B cell (primary cell): ENCODE data around the gene PANK4. TPM values are rescaled to one million over a fixed set of nuclear protein-coding genes. Genes with fewer than 3 reads are reported as not detected.

Experiments used
- ATAC-seq: fragments of 200-7000 bp; cut with Tn5 transposase; one replicate; pipeline ENCODE4 v1.10.0; 2021; ENCODE audit warnings: low read depth, mild to moderate bottlenecking, moderate number of reproducible peaks, moderate library complexity
- CTCF ChIA-PET: fragments of 350-600 bp; sonication (Branson Sonifier 250); formaldehyde crosslinking; loops from one replicate; lab custom pipeline; 2021; ENCODE audit warnings: antibody characterized with exemption, inconsistent platforms; lab: Charles Lee
- POLR2A ChIA-PET: fragments of 350-600 bp; sonication (Branson Sonifier 250); formaldehyde crosslinking; loops from one replicate; lab custom pipeline; 2021; ENCODE audit warnings: antibody characterized with exemption; lab: Charles Lee
- DNase-seq: peaks from one replicate; pipeline ENCODE4 v3.0.0; 2013
- H2AFZ ChIP-seq: 2 replicates; pipeline ENCODE4 v1.6.1; 2012; ENCODE audit warnings: mild to moderate bottlenecking, low read depth, low read length; ENCODE audit not compliant: insufficient read depth, poor library complexity, severe bottlenecking
- H3K27ac ChIP-seq, 2 donors: 1 replicate in 1 of 2; 2 replicates in 1 of 2; pipeline ENCODE4 v1.5.1; 2012 to 2013; ENCODE audit warnings: low read length in 2 of 2, mild to moderate bottlenecking in 2 of 2, moderate library complexity in 1 of 2
- H3K27me3 ChIP-seq, 4 experiments: fragments of 200-600 bp in 1 of 4; sonication (generic) in 1 of 4; replicated peaks in 1 of 4; 1 replicate in 2 of 4; 2 replicates in 2 of 4; pipeline versions ENCODE4 v1.6.1 to v1.7.0; 2013 to 2016; ENCODE audit warnings: low read length in 3 of 4, mild to moderate bottlenecking in 2 of 4, mixed read lengths in 1 of 4, moderate library complexity in 1 of 4; ENCODE audit not compliant: insufficient read depth in 4 of 4, control insufficient read depth in 3 of 4; ENCODE audit errors: control extremely low read depth in 1 of 4
- H3K36me3 ChIP-seq, 2 experiments: replicated peaks in 1 of 2; 1 replicate in 1 of 2; 2 replicates in 1 of 2; pipeline versions ENCODE4 v1.6.1 to v1.7.1; 2013; ENCODE audit warnings: low read length in 1 of 2; ENCODE audit not compliant: insufficient read depth in 2 of 2, control insufficient read depth in 1 of 2; ENCODE audit errors: control extremely low read depth in 1 of 2, extremely low read depth in 1 of 2
- H3K4me1 ChIP-seq, 2 donors: fragments of 200-600 bp in 1 of 2; sonication (generic) in 1 of 2; 1 replicate in 1 of 2; 2 replicates in 1 of 2; pipeline versions ENCODE4 v1.5.1 to v1.6.1; 2013 to 2017; ENCODE audit warnings: low read length in 2 of 2; ENCODE audit not compliant: control insufficient read depth in 2 of 2, insufficient read depth in 2 of 2
- H3K4me2 ChIP-seq: replicated peaks from 2 replicates; pipeline ENCODE3; 2012; ENCODE audit warnings: mild to moderate bottlenecking, low read depth, low read length; ENCODE audit not compliant: poor library complexity, severe bottlenecking
- H3K4me3 ChIP-seq, 5 experiments: fragments of 200-600 bp in 1 of 5; sonication (generic) in 1 of 5; 1 replicate in 3 of 5; 2 replicates in 2 of 5; pipeline versions ENCODE4 v1.5.1 to v1.7.0; 2011 to 2016; ENCODE audit warnings: low read length in 4 of 5, mild to moderate bottlenecking in 4 of 5, low read depth in 2 of 5, control low read depth in 1 of 5, moderate library complexity in 1 of 5; ENCODE audit not compliant: insufficient read depth in 1 of 5; ENCODE audit errors: control extremely low read depth in 1 of 5, extremely low read depth in 1 of 5
- H3K79me2 ChIP-seq: fragments of 200-600 bp; sonication (generic); one replicate; pipeline ENCODE4 v1.6.0; 2016; ENCODE audit warnings: low read length; ENCODE audit not compliant: control insufficient read depth, insufficient read depth
- H3K9ac ChIP-seq: fragments of 200-600 bp; sonication (generic); 2 replicates; pipeline ENCODE4 v1.6.1; 2017; ENCODE audit warnings: mild to moderate bottlenecking, low read length, moderate library complexity
- H3K9me3 ChIP-seq, 3 donors: one replicate each; pipeline versions ENCODE4 v1.6.1 to v1.7.1; 2013; ENCODE audit warnings: low read length in 2 of 3; ENCODE audit not compliant: control insufficient read depth in 2 of 3, insufficient read depth in 1 of 3; ENCODE audit errors: control extremely low read depth in 1 of 3
- H4K20me1 ChIP-seq: 2 replicates; pipeline ENCODE4 v1.6.0; 2012; ENCODE audit warnings: mild to moderate bottlenecking, low read length; ENCODE audit not compliant: insufficient read depth, control insufficient read depth, poor library complexity, severe bottlenecking
- H3K27ac Mint-ChIP-seq: one replicate; pipeline ENCODE4 v1.8.0; 2021; ENCODE audit warnings: mixed read lengths
- H3K27me3 Mint-ChIP-seq: one replicate; pipeline ENCODE4 v1.8.0; 2021; ENCODE audit warnings: mixed read lengths
- H3K4me1 Mint-ChIP-seq: one replicate; pipeline ENCODE4 v1.8.0; 2021; ENCODE audit warnings: mixed read lengths
- H3K4me3 Mint-ChIP-seq: one replicate; pipeline ENCODE4 v1.8.0; 2021; ENCODE audit warnings: mixed read lengths
- H3K9me3 Mint-ChIP-seq: one replicate; pipeline ENCODE4 v1.8.0; 2022; ENCODE audit warnings: mixed read lengths; ENCODE audit not compliant: insufficient read depth
- EZH2 ChIP-seq: IDR thresholded peaks from 2 replicates; pipeline ENCODE4 v1.6.1; 2012; ENCODE audit warnings: borderline replicate concordance, low read depth, mild to moderate bottlenecking, moderate library complexity, low read length; ENCODE audit not compliant: insufficient read depth, poor library complexity, severe bottlenecking
- WGBS: methylation state at CpG from one replicate; pipeline ENCODE4 v1.1.5; 2013; ENCODE audit warnings: missing lambda C conversion rate; ENCODE audit not compliant: insufficient coverage; 5-methylcytosine and 5-hydroxymethylcytosine counted together
- intact Hi-C: fragments of 100-400 bp; cut with micrococcal nuclease; formaldehyde crosslinking; loops from one replicate; pipeline ENCODE4 v1.10.0; 2022
- polyA plus RNA-seq: library from polyadenylated mRNA; depleted of rRNA; stranded (reverse); fragments of >200 nt; gene quantifications from 2 replicates; pipeline ENCODE4 v1.2.3, GENCODE V29; 2012
- total RNA-seq, 2 donors: library from RNA; stranded (reverse); fragments of 120-200 nt in 1 of 2; gene quantifications; 1 replicate in 1 of 2; 2 replicates in 1 of 2; pipeline versions ENCODE4 v1.2.3 to v1.2.4, GENCODE V29; 2013 to 2022
- TF ChIP-seq, protein P1 (sequence below): fragments of 200-600 bp; IDR thresholded peaks from one replicate; pipeline ENCODE4 v1.8.0; 2022; ENCODE audit warnings: antibody characterized with exemption, mild to moderate bottlenecking

PANK4 gene
- total and polyA plus RNA-seq, 2 donors (not counting 1 experiment from before 2014, with no cell fraction given) = 38.0 to 80.5 TPM

GRCh38 chr1:2516946-2517345 lies 9.4 kb downstream of the PANK4 start:
- POLR2A ChIA-PET = no interaction called here
- WGBS = 97% methylated on average over 14 of the region's 14 CpGs
- no peaks in the 10 kb centered on the region for H3K27me3 Mint-ChIP-seq

GRCh38 chr1:2516124-2516523 lies 10.3 kb downstream of the PANK4 start:
- no peak overlapping the region for H3K4me2 ChIP-seq
- H3K36me3 ChIP-seq = peaks cover 0 to 86% of the 10 kb centered on the region in 2 experiments
- H3K27ac ChIP-seq = no peak overlapping the region
- H3K4me3 Mint-ChIP-seq = no peak overlapping the region
- no peaks in the 10 kb centered on the region for H3K27me3 Mint-ChIP-seq
- no peaks in the 10 kb centered on the region for H3K4me1 ChIP-seq
- no peak overlapping the region for H3K27ac Mint-ChIP-seq
- H3K4me3 ChIP-seq = no peak overlapping the region
- H3K9ac ChIP-seq = no peak overlapping the region
- peaks cover 79% of the 10 kb centered on the region for H4K20me1 ChIP-seq
- no peaks in the 10 kb centered on the region for H3K4me1 Mint-ChIP-seq
- WGBS = 92% methylated on average over 17 of the region's 17 CpGs
- CTCF ChIA-PET = no interaction called here
- POLR2A ChIA-PET = no interaction called here
- H3K27me3 ChIP-seq = no peaks in the 10 kb centered on the region
- H3K79me2 ChIP-seq = peaks cover 30% of the 10 kb centered on the region
- no peaks in the 10 kb centered on the region for H3K9me3 Mint-ChIP-seq
- TF ChIP-seq, protein P1, sequence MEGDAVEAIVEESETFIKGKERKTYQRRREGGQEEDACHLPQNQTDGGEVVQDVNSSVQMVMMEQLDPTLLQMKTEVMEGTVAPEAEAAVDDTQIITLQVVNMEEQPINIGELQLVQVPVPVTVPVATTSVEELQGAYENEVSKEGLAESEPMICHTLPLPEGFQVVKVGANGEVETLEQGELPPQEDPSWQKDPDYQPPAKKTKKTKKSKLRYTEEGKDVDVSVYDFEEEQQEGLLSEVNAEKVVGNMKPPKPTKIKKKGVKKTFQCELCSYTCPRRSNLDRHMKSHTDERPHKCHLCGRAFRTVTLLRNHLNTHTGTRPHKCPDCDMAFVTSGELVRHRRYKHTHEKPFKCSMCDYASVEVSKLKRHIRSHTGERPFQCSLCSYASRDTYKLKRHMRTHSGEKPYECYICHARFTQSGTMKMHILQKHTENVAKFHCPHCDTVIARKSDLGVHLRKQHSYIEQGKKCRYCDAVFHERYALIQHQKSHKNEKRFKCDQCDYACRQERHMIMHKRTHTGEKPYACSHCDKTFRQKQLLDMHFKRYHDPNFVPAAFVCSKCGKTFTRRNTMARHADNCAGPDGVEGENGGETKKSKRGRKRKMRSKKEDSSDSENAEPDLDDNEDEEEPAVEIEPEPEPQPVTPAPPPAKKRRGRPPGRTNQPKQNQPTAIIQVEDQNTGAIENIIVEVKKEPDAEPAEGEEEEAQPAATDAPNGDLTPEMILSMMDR = no peak
- no peak for TF ChIP-seq EZH2
- intact Hi-C loops = no loop called here
- no peaks in the 10 kb centered on the region for H3K9me3 ChIP-seq
- DNase-seq (no peak), ATAC-seq (no peak)
- no peak overlapping the region for H2AFZ ChIP-seq

More at GRCh38 chr1:2516946-2517345, 9.4 kb downstream of the PANK4 start:
- H3K9me3 Mint-ChIP-seq = no peaks in the 10 kb centered on the region
- H3K4me1 Mint-ChIP-seq = no peaks in the 10 kb centered on the region
- Histone ChIP-seq H2AFZ (no peak overlapping the region), H3K27ac (no peak overlapping the region), H3K9me3 (no peaks in the 10 kb centered on the region), H4K20me1 (peaks cover 82% of the 10 kb centered on the region), H3K4me3 (no peak overlapping the region), H3K79me2 (peaks cover 39% of the 10 kb centered on the region), H3K36me3 (peaks cover 0 to 82% of the 10 kb centered on the region in 2 experiments), H3K9ac (no peak overlapping the region), H3K27me3 (no peaks in the 10 kb centered on the region), H3K4me1 (no peaks in the 10 kb centered on the region), H3K4me2 (no peak overlapping the region)
- no peak for TF ChIP-seq EZH2
- H3K27ac Mint-ChIP-seq = no peak overlapping the region
- intact Hi-C loops = no loop called here
- CTCF ChIA-PET = no interaction called here
- H3K4me3 Mint-ChIP-seq = no peak overlapping the region
- DNase-seq (no peak), ATAC-seq (no peak)
